Activated naive CD4-positive, alpha-beta T cell treated with anti-CD3 and anti-CD28 coated beads for 36 hours (primary cell): Measurements from ENCODE around the gene FOXP2. TPM values are rescaled to one million over a fixed set of nuclear protein-coding genes. Genes with fewer than 3 reads are reported as not detected.
"Not testable (repeated sequence)": the region's sequence is repeated elsewhere in the genome, so short reads cannot be mapped to it uniquely, and the experiment has no call there.

Source experiments
- CTCF ChIA-PET: fragments of 350-600 bp; sonication (Branson Sonifier 250); formaldehyde crosslinking; loops from one replicate; lab custom pipeline; 2021; ENCODE audit warnings: antibody characterized with exemption; lab: Charles Lee
- DNase-seq: peaks from one replicate; pipeline ENCODE4 v3.0.0-alpha.2; 2020
- H3K27ac Mint-ChIP-seq: one replicate; pipeline ENCODE4 v1.8.0; 2021; ENCODE audit warnings: mild to moderate bottlenecking, mixed read lengths
- H3K27me3 Mint-ChIP-seq: one replicate; pipeline ENCODE4 v1.8.0; 2021; ENCODE audit warnings: low read depth, mixed read lengths
- H3K36me3 Mint-ChIP-seq: one replicate; pipeline ENCODE4 v1.8.0; 2021; ENCODE audit warnings: low read depth, mixed read lengths
- H3K4me1 Mint-ChIP-seq: one replicate; pipeline ENCODE4 v1.8.0; 2021; ENCODE audit warnings: low read depth, mixed read lengths
- H3K4me3 Mint-ChIP-seq: one replicate; pipeline ENCODE4 v1.8.0; 2021; ENCODE audit warnings: mild to moderate bottlenecking, moderate library complexity, mixed read lengths
- H3K9me3 Mint-ChIP-seq: one replicate; pipeline ENCODE4 v1.8.0; 2021; ENCODE audit warnings: mixed read lengths
- intact Hi-C: fragments of 100-400 bp; cut with micrococcal nuclease; formaldehyde crosslinking; loops from one replicate; pipeline ENCODE4 v1.15.1; 2023
- total RNA-seq, 2 experiments: library from RNA; stranded (reverse); gene quantifications; one replicate each; pipeline ENCODE4 v1.2.3, GENCODE V29; 2021

Gene FOXP2
- total RNA-seq, 2 experiments from 2014 or later: not detected

- no peak for DNase-seq
- Mint-ChIP-seq H3K27me3 (no peaks in the 10 kb centered on the region), H3K9me3 (no peaks in the 10 kb centered on the region), H3K4me3 (no peak overlapping the region), H3K27ac (no peak overlapping the region), H3K36me3 (no peaks in the 10 kb centered on the region), H3K4me1 (no peaks in the 10 kb centered on the region)
- CTCF ChIA-PET: no interaction called here
- intact Hi-C loops: no loop called here
Observed at GRCh38 chr7:114527589-114527988, 113.0 kb downstream of the FOXP2 start.

DNA sequence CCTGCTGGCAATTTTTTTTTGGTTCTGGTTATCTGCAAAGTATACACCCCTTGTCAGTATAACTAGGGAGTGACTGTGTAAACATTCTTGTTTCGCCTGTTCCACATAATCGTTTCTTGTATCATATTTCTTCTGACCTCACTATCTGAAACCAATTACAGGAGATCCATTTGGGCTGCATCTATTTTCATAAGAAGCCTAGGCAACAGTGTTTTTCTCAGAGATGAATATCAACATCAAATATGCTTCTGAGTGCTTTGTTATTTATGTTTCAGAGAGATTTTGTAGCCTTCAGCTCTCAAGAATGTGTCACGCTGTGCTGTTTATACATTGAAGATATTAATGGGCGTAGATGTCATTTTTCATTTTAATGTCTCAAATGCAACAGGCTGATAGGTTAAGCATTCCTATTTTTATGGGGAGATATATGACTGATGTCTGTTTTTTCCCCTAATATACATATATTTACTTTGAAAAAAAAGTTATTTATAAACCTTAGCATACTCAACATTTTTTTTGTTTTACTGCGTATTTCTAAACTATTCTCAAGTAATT, 115.5 kb downstream of the FOXP2 start:
- Mint-ChIP-seq H3K4me1 (no peaks in the 10 kb centered on the region), H3K9me3 (no peaks in the 10 kb centered on the region), H3K36me3 (no peaks in the 10 kb centered on the region), H3K27ac (no peak overlapping the region), H3K4me3 (no peak overlapping the region), H3K27me3 (no peaks in the 10 kb centered on the region)
- intact Hi-C loops: no loop called here
- no peak for DNase-seq
- CTCF ChIA-PET: no interaction called here

DNA sequence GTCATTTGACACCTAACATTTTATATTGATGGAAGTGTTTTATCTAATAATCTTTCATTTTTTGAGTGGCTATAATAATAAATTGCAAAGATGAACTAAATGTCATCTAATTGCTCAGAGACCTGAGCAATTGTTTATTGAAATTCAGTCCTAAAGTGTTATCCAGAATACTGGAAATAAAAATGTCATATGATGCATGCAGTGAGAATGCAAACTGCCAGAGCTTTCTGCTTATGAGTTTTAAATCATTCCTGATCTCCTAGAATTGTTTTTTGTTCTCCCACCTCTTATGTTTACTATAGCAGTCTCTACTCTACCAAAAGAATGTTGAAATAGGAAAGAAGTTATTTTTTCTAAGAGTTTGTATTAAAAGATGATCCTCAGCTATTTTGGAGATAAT, 116.7 kb downstream of the FOXP2 start:
- CTCF ChIA-PET: no interaction called here
- H3K36me3 Mint-ChIP-seq: no peaks in the 10 kb centered on the region
- intact Hi-C loops: no loop called here
- no peak overlapping the region for H3K27ac Mint-ChIP-seq
- no peak overlapping the region for H3K4me3 Mint-ChIP-seq
- no peaks in the 10 kb centered on the region for H3K9me3 Mint-ChIP-seq
- no peaks in the 10 kb centered on the region for H3K4me1 Mint-ChIP-seq
- no peak for DNase-seq
- no peaks in the 10 kb centered on the region for H3K27me3 Mint-ChIP-seq

DNA sequence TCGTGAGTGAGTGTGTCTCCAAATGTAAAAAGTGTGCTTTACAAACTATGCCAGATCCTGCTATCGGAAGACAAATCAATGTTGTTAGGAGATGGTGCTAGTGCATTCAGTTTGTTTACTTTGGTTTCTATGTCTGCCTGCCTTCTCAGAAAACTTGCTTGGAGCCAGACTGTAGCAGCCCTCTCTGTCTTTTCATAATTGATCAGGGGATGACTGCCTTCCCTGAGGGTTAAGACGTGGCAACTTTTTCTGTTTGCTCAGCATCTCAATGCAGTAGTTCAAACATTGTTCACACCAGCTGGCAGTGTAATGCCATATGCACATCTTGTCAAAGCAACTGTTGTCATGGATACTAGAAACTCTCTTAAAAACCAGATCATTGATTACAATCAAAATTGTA, 118.5 kb downstream of the FOXP2 start:
- Mint-ChIP-seq H3K4me1 (no peaks in the 10 kb centered on the region), H3K27ac (no peak overlapping the region), H3K9me3 (no peaks in the 10 kb centered on the region), H3K4me3 (no peak overlapping the region), H3K27me3 (no peaks in the 10 kb centered on the region), H3K36me3 (no peaks in the 10 kb centered on the region)
- no peak for DNase-seq
- intact Hi-C loops: no loop called here
- CTCF ChIA-PET: no interaction called here

DNA sequence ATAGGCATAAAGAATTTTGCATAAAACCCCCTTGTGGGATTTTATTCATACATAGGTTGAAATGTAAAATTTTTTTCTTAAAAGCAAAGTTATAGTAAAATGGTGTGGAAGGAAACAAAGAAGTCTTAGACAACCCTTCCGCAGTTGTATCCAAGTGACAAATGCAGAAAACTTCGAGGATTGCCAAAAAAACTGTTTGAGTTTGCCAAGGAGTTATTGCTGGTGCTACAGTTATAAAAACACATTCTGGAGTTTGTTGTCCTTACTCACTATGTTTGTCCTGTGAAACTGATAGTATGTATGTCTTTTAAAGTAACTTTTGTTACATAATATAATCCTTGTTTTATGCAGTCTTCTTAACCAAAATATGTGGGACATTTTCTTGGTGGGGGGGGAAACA, 120.3 kb downstream of the FOXP2 start:
- no peak for DNase-seq
- Mint-ChIP-seq H3K27ac (no peak overlapping the region), H3K27me3 (no peaks in the 10 kb centered on the region), H3K4me1 (no peaks in the 10 kb centered on the region), H3K4me3 (no peak overlapping the region), H3K9me3 (no peaks in the 10 kb centered on the region), H3K36me3 (no peaks in the 10 kb centered on the region)
- intact Hi-C loops: no loop called here
- CTCF ChIA-PET: no interaction called here

DNA sequence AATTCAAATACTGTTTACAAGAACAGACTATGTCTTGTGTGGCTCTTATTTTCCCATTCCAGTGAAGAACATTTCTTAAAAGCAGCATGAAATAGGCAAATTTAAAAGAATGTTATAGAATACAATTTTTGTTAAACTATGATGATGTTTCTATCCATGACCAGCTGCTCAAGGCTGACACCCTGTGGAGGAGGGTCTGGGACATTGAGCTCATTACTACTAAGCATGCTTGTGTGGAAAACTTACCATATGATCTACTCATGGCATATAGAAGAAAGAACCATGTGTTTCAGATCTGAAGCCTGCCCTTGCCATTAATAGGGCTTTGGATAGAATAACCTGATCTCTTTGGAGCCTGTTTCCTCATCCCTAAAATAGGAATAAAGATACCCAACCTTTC, 125.0 kb downstream of the FOXP2 start:
- H3K36me3 Mint-ChIP-seq: no peaks in the 10 kb centered on the region
- intact Hi-C loops: no loop called here
- H3K9me3 Mint-ChIP-seq: no peaks in the 10 kb centered on the region
- H3K4me1 Mint-ChIP-seq: no peaks in the 10 kb centered on the region
- no peaks in the 10 kb centered on the region for H3K27me3 Mint-ChIP-seq
- no peak for DNase-seq
- H3K4me3 Mint-ChIP-seq: no peak overlapping the region
- CTCF ChIA-PET: interaction anchor here (0.6 kb wide), 1 partner anchor 187 kb away, joined by 3 read pairs; no protein-coding TSS in a partner anchor
- H3K27ac Mint-ChIP-seq: no peak overlapping the region

- Mint-ChIP-seq H3K4me1 (no peaks in the 10 kb centered on the region), H3K27me3 (no peaks in the 10 kb centered on the region), H3K4me3 (no peak overlapping the region), H3K36me3 (no peaks in the 10 kb centered on the region), H3K9me3 (no peaks in the 10 kb centered on the region), H3K27ac (no peak overlapping the region)
- CTCF ChIA-PET: no interaction called here
- intact Hi-C loops: no loop called here
- DNase-seq: no peak
Observed at GRCh38 chr7:114540291-114540690, 125.7 kb downstream of the FOXP2 start.

- H3K4me3 Mint-ChIP-seq, H3K27me3 Mint-ChIP-seq, H3K27ac Mint-ChIP-seq, H3K36me3 Mint-ChIP-seq, H3K9me3 Mint-ChIP-seq, intact Hi-C loops, CTCF ChIA-PET, DNase-seq, H3K4me1 Mint-ChIP-seq: not testable (repeated sequence)
Observed at GRCh38 chr7:114547346-114547745, 132.7 kb downstream of the FOXP2 start.

DNA sequence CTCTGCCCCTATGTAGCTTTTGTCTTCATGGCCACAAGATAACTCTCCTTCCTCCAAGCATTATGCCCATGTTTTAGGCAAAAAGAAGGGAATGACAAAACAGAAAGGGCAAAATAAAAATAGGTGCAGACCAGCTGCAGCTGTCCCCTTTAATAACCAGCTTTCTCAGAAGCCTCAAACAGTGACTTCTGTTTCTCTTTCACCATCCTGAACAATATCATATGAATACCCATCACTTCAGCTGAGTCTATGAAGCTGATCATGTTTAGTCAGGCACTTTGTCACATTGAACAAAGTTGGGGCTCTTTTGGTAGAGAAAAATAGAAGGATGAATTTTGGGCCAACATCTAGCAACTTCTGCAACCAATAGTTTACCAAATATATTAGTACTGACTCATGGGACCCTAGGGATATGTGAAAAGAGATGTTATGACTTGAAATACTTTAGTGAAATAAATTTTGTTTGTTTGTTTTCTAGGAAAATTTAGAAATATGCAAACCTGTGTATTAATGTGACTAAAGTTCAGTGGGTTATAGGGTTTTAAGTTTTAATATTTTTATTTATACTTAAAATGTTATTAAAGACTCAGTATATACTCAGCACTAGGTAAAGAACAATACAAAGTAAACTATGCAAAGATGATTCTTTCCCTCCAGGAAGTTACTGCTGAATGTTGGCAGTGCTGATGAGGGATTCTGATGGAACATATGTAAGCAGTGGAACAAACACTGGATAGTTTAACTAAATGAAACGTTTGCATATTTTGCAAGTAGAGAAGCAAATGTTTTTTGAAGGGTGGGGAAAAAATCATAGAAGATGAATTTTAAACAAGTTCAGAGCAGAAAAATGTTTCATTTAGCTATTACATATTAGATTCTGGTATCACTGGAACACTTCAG, 133.7 kb downstream of the FOXP2 start:
- Mint-ChIP-seq H3K4me1 (no peaks in the 10 kb centered on the region), H3K4me3 (no peak overlapping the region), H3K36me3 (no peaks in the 10 kb centered on the region), H3K27ac (no peak overlapping the region), H3K9me3 (no peaks in the 10 kb centered on the region), H3K27me3 (no peaks in the 10 kb centered on the region)
- intact Hi-C loops: no loop called here
- CTCF ChIA-PET: interaction anchor here (0.5 kb wide), 1 partner anchor 757 kb away, joined by 7 read pairs; no protein-coding TSS in a partner anchor
- DNase-seq: no peak

DNA sequence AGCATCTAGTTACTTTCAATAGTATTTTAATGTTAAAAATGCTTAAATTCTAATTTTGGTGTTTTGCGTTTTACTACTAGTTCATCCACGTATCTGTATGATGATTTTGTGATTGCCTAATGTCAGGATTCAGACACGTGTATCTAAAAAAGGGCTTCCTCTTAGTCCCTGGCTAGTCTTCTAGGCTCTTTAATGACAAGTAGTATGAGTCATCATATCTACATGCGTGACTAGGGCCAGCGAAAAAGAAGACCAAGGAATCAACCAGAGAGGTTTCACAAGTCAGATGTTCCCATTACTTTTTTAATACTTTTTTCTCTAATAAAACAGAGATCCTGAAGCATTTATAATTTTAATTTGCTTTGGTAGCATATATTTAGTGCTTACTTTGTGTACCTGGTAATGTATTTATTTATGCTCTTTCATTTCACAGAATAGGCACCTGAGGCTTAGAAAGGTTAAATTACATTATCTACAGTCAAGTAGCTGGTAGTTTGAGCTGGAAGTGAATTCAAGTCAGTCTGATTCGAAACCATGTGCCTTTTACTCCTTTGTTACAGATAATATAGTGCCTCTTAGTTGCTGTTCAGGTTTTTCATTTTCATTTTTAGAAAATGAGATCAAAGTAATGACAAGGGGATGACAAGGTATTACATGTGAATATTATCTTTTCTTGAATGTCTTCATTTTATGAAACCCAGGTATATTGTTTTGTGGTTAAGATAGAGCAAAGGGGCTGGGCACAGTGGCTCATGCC, 140.3 kb downstream of the FOXP2 start:
- no peaks in the 10 kb centered on the region for H3K4me1 Mint-ChIP-seq
- H3K27me3 Mint-ChIP-seq: no peaks in the 10 kb centered on the region
- H3K27ac Mint-ChIP-seq: no peak overlapping the region
- CTCF ChIA-PET: no interaction called here
- no peaks in the 10 kb centered on the region for H3K36me3 Mint-ChIP-seq
- no peaks in the 10 kb centered on the region for H3K9me3 Mint-ChIP-seq
- intact Hi-C loops: no loop called here
- H3K4me3 Mint-ChIP-seq: no peak overlapping the region
- no peak for DNase-seq

- Mint-ChIP-seq H3K27ac (no peak overlapping the region), H3K4me3 (no peak overlapping the region), H3K36me3 (no peaks in the 10 kb centered on the region), H3K4me1 (no peaks in the 10 kb centered on the region), H3K9me3 (peaks cover 2% of the 10 kb centered on the region), H3K27me3 (no peaks in the 10 kb centered on the region)
- CTCF ChIA-PET: no interaction called here
- intact Hi-C loops: no loop called here
- DNase-seq: no peak
Observed at GRCh38 chr7:114567416-114567815, 152.8 kb downstream of the FOXP2 start.

DNA sequence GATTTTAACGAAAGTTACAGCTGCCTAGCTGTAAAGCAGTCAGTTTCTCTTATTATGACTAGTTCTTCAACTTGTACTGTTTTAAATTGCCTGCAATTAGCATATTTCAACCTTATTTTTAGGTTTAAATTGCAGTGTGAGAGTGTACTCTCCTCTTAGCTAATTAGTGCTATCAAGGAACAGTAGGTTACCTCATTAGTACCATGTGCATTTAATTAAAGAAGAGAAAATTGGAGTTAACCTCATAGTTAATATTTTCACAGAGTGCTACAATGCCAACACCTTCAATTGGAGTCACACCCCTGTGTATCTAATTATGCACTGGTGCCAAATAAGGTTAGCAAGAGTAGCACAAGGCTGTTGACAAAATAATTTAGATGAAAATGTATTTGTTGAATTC, 154.6 kb downstream of the FOXP2 start:
- intact Hi-C loops: no loop called here
- H3K4me1 Mint-ChIP-seq: no peaks in the 10 kb centered on the region
- H3K27me3 Mint-ChIP-seq: no peaks in the 10 kb centered on the region
- CTCF ChIA-PET: no interaction called here
- H3K9me3 Mint-ChIP-seq: no peaks in the 10 kb centered on the region
- H3K4me3 Mint-ChIP-seq: no peak overlapping the region
- DNase-seq: no peak
- H3K27ac Mint-ChIP-seq: no peak overlapping the region
- H3K36me3 Mint-ChIP-seq: no peaks in the 10 kb centered on the region
